CD14-positive monocyte (primary cell): ENCODE results near the gene TYW1. TPM values are rescaled to one million over a fixed set of nuclear protein-coding genes. Genes with fewer than 3 reads are reported as not detected.
"Not testable (repeated sequence)": the region's sequence is repeated elsewhere in the genome, so short reads cannot be mapped to it uniquely, and the experiment has no call there.

Source experiments
- DNase-seq, 3 donors: peaks; one replicate each; pipeline ENCODE4 v3.0.0-alpha.2; 2011 to 2022
- H2AFZ ChIP-seq: 2 replicates; pipeline ENCODE4 v1.6.0; 2012; ENCODE audit warnings: mild to moderate bottlenecking, low read depth, low read length, inconsistent platforms; ENCODE audit not compliant: insufficient read depth, poor library complexity, severe bottlenecking
- H3K27ac ChIP-seq, 2 donors: 1 replicate in 1 of 2; 2 replicates in 1 of 2; pipeline ENCODE4 v1.5.1; 2012 to 2013; ENCODE audit warnings: low read length in 2 of 2, control low read depth in 1 of 2, inconsistent platforms in 1 of 2, low read depth in 1 of 2, mild to moderate bottlenecking in 1 of 2
- H3K27me3 ChIP-seq, 2 donors: one replicate each; pipeline versions ENCODE4 v1.6.0 to v1.6.1; 2011 to 2013; ENCODE audit warnings: low read length in 2 of 2; ENCODE audit not compliant: control insufficient read depth in 2 of 2, insufficient read depth in 2 of 2
- H3K36me3 ChIP-seq, 2 donors: replicated peaks in 1 of 2; 1 replicate in 1 of 2; 2 replicates in 1 of 2; pipeline versions ENCODE4 v1.5.1 to v1.6.1; 2012 to 2013; ENCODE audit warnings: low read length in 2 of 2, control low read depth in 1 of 2, inconsistent platforms in 1 of 2, mild to moderate bottlenecking in 1 of 2; ENCODE audit not compliant: insufficient read depth in 2 of 2, control insufficient read depth in 1 of 2
- H3K4me1 ChIP-seq, 2 donors: 1 replicate in 1 of 2; 2 replicates in 1 of 2; pipeline versions ENCODE4 v1.5.1 to v1.6.1; 2012 to 2013; ENCODE audit warnings: low read length in 2 of 2, control low read depth in 1 of 2, inconsistent platforms in 1 of 2, mild to moderate bottlenecking in 1 of 2, moderate library complexity in 1 of 2; ENCODE audit not compliant: insufficient read depth in 2 of 2, control insufficient read depth in 1 of 2
- H3K4me2 ChIP-seq: replicated peaks from 2 replicates; pipeline ENCODE3; 2012; ENCODE audit warnings: low read length, moderate library complexity, mild to moderate bottlenecking; ENCODE audit not compliant: poor library complexity, severe bottlenecking; ENCODE audit errors: extremely low read depth
- H3K4me3 ChIP-seq, 3 experiments: fragments of 200-600 bp in 1 of 3; sonication (generic) in 1 of 3; replicated peaks in 1 of 3; 1 replicate in 2 of 3; 2 replicates in 1 of 3; pipeline ENCODE4 v1.5.1; 2011 to 2013; ENCODE audit warnings: low read length in 3 of 3, mild to moderate bottlenecking in 3 of 3, control low read depth in 2 of 3, low read depth in 2 of 3, inconsistent platforms in 1 of 3, moderate library complexity in 1 of 3
- H3K79me2 ChIP-seq: 2 replicates; pipeline ENCODE4 v1.6.0; 2012; ENCODE audit warnings: mild to moderate bottlenecking, control low read depth, inconsistent platforms, low read length, moderate library complexity; ENCODE audit not compliant: insufficient read depth
- H3K9ac ChIP-seq: 2 replicates; pipeline ENCODE4 v1.6.0; 2017; ENCODE audit warnings: low read length, mild to moderate bottlenecking; ENCODE audit not compliant: insufficient read depth, poor library complexity, severe bottlenecking
- H3K9me3 ChIP-seq, 2 donors: replicated peaks in 1 of 2; 1 replicate in 1 of 2; 2 replicates in 1 of 2; pipeline versions ENCODE4 v1.5.1 to v1.6.1; 2012 to 2013; ENCODE audit warnings: low read length in 2 of 2, control low read depth in 1 of 2; ENCODE audit not compliant: control insufficient read depth in 1 of 2, insufficient read depth in 1 of 2
- H4K20me1 ChIP-seq: 2 replicates; pipeline ENCODE4 v1.6.0; 2012; ENCODE audit warnings: mild to moderate bottlenecking, low read length, control low read depth, moderate library complexity; ENCODE audit not compliant: insufficient read depth
- H3K27ac Mint-ChIP-seq, 7 donors: one replicate each; pipeline ENCODE4 v1.8.0; 2020; ENCODE audit warnings: mild to moderate bottlenecking in 7 of 7, mixed read lengths in 7 of 7, moderate library complexity in 6 of 7, inconsistent platforms in 2 of 7
- H3K27me3 Mint-ChIP-seq, 3 donors: one replicate each; pipeline ENCODE4 v1.8.0; 2021 to 2022; ENCODE audit warnings: low read depth in 3 of 3, mild to moderate bottlenecking in 3 of 3, mixed read lengths in 3 of 3, moderate library complexity in 3 of 3, inconsistent platforms in 1 of 3
- H3K36me3 Mint-ChIP-seq, 2 donors: one replicate each; pipeline ENCODE4 v1.8.0; 2020; ENCODE audit warnings: mixed read lengths in 2 of 2, inconsistent platforms in 1 of 2, mild to moderate bottlenecking in 1 of 2
- H3K4me1 Mint-ChIP-seq: one replicate; pipeline ENCODE4 v1.8.0; 2020; ENCODE audit warnings: mild to moderate bottlenecking, mixed read lengths
- H3K4me3 Mint-ChIP-seq, 2 donors: one replicate each; pipeline ENCODE4 v1.8.0; 2020; ENCODE audit warnings: mild to moderate bottlenecking in 2 of 2, mixed read lengths in 2 of 2, moderate library complexity in 1 of 2
- H3K9me3 Mint-ChIP-seq, 7 donors: one replicate each; pipeline ENCODE4 v1.8.0; 2020 to 2022; ENCODE audit warnings: mixed read lengths in 7 of 7, mild to moderate bottlenecking in 6 of 7, moderate library complexity in 6 of 7, inconsistent platforms in 2 of 7
- CTCF ChIP-seq: fragments of 200-600 bp; IDR thresholded peaks from one replicate; pipeline ENCODE4 v1.8.0; 2022; ENCODE audit warnings: antibody characterized with exemption, mild to moderate bottlenecking
- WGBS: methylation state at CpG from one replicate; pipeline ENCODE4 v1.1.5; 2013; ENCODE audit warnings: missing lambda C conversion rate; ENCODE audit not compliant: insufficient coverage; 5-methylcytosine and 5-hydroxymethylcytosine counted together
- intact Hi-C, 2 donors: fragments of 100-400 bp; cut with micrococcal nuclease; formaldehyde crosslinking; loops; one replicate each; pipeline versions ENCODE4 v1.15.0 to v1.15.1; 2023
- polyA plus RNA-seq, 3 donors: library from polyadenylated mRNA; depleted of rRNA in 1 of 3; unstranded in 2 of 3; stranded (reverse) in 1 of 3; fragments of 300-500 nt in 2 of 3; fragments of >200 nt in 1 of 3; fragmentation: Illumina TruSeq in 2 of 3; gene quantifications; 1 replicate in 2 of 3; 2 replicates in 1 of 3; pipeline ENCODE4 v1.2.3, GENCODE V29; 2012 to 2021
- small RNA-seq: library from RNA; depleted of rRNA; stranded (forward); fragments of <200 nt; gene quantifications from one replicate; pipeline ENCODE3, GENCODE V24; 2012; ENCODE audit warnings: low read depth; ENCODE audit not compliant: insufficient read length

Gene TYW1
- polyA plus RNA-seq, 3 donors, result 6.3 to 9.0 (median 7.2) TPM

- H3K27me3 Mint-ChIP-seq, H3K36me3 Mint-ChIP-seq, H3K27me3 ChIP-seq, H3K4me1 ChIP-seq, intact Hi-C loops, H3K4me3 Mint-ChIP-seq, H3K36me3 ChIP-seq, H4K20me1 ChIP-seq, H3K9ac ChIP-seq, H3K4me3 ChIP-seq, H3K9me3 Mint-ChIP-seq, H3K79me2 ChIP-seq, H3K9me3 ChIP-seq, H2AFZ ChIP-seq, H3K4me1 Mint-ChIP-seq, H3K27ac Mint-ChIP-seq, H3K27ac ChIP-seq, DNase-seq, H3K4me2 ChIP-seq: not testable (repeated sequence)
- 100% methylated on average over 1 of the region's 3 CpGs for WGBS
Observed at GRCh38 chr7:67266070-67266469, 269.4 kb downstream of the TYW1 start.

GRCh38 chr7:67267914-67268313 lies 271.3 kb downstream of the TYW1 start:
- Histone ChIP-seq H3K4me3 (no peak overlapping the region), H3K36me3 (no peaks in the 10 kb centered on the region), H3K27me3 (no peaks in the 10 kb centered on the region), H3K27ac (no peak overlapping the region), H3K79me2 (no peaks in the 10 kb centered on the region), H3K9me3 (no peaks in the 10 kb centered on the region), H3K9ac (no peak overlapping the region), H3K4me1 (no peaks in the 10 kb centered on the region), H2AFZ (no peak overlapping the region), H4K20me1 (no peaks in the 10 kb centered on the region), H3K4me2 (no peak overlapping the region)
- Mint-ChIP-seq H3K27me3 (no peaks in the 10 kb centered on the region), H3K27ac (no peak overlapping the region), H3K36me3 (peaks cover 0 to 1% of the 10 kb centered on the region in 2 donors), H3K4me3 (no peak overlapping the region), H3K4me1 (no peaks in the 10 kb centered on the region), H3K9me3 (peaks cover 0 to 4% (median 0%) of the 10 kb centered on the region in 7 donors)
- TF ChIP-seq CTCF, result no peak
- no peak for DNase-seq
- WGBS, result 80% methylated on average over 3 of the region's 7 CpGs
- intact Hi-C loops, result no loop called here

GRCh38 chr7:67269916-67270315 lies 273.3 kb downstream of the TYW1 start:
- H3K79me2 ChIP-seq, H3K9ac ChIP-seq, H3K27me3 Mint-ChIP-seq, H3K4me1 Mint-ChIP-seq, H3K27ac ChIP-seq, DNase-seq, H3K9me3 ChIP-seq, H3K9me3 Mint-ChIP-seq, H3K4me2 ChIP-seq, H3K4me1 ChIP-seq, H3K27ac Mint-ChIP-seq, H3K4me3 Mint-ChIP-seq, H3K4me3 ChIP-seq, intact Hi-C loops, H2AFZ ChIP-seq, H3K27me3 ChIP-seq, H3K36me3 ChIP-seq, H4K20me1 ChIP-seq, H3K36me3 Mint-ChIP-seq: not testable (repeated sequence)
- WGBS, result no CpG with 5 or more reads among the region's 2 CpGs

Small RNA genes lying within 50 kb of the gene (small RNA-seq; reads per million reads assigned to genes)
- gene AC073089.1, result not detected
- gene MIR4650-1, result not detected
- not detected for gene RN7SL43P

Other genes with a start within 250 kb of the TYW1 start
- 10 to 100 TPM; 67.5 to 82.3 (median 78.3) TPM for gene TMEM248, start 75.6 kb upstream of the TYW1 start, polyA plus RNA-seq
- gene SBDS, start 1.2 kb upstream of the TYW1 start, polyA plus RNA-seq, result 100 to 1,000 TPM in 1 of 3 donors, 10 to 100 TPM in 2; 31.7 to 101 (median 34.8) TPM